Upper lobe of left lung (tissue), 4 donors: ENCODE data around the gene SCFD2.

Experiments used
- POLR2A ChIP-seq, 4 donors: fragments of 450-650 bp; IDR thresholded peaks; one replicate each; pipeline ENCODE4 v1.5.1; 2016 to 2017; ENCODE audit warnings: antibody characterized with exemption in 4 of 4, mild to moderate bottlenecking in 2 of 4
- POLR2AphosphoS5 ChIP-seq, 2 donors: sonication (generic); formaldehyde crosslinking; IDR thresholded peaks; one replicate each; pipeline ENCODE4 v1.5.1; 2017; ENCODE audit warnings: antibody characterized with exemption in 2 of 2
- TF ChIP-seq, protein P1 (sequence below), 6 experiments: fragments of 450-650 bp in 4 of 6; fragments of 200-600 bp in 2 of 6; sonication (generic) in 2 of 6; IDR thresholded peaks; one replicate each; pipeline ENCODE4 v1.5.1; 2016 to 2019; ENCODE audit warnings: antibody characterized with exemption in 6 of 6

DNA sequence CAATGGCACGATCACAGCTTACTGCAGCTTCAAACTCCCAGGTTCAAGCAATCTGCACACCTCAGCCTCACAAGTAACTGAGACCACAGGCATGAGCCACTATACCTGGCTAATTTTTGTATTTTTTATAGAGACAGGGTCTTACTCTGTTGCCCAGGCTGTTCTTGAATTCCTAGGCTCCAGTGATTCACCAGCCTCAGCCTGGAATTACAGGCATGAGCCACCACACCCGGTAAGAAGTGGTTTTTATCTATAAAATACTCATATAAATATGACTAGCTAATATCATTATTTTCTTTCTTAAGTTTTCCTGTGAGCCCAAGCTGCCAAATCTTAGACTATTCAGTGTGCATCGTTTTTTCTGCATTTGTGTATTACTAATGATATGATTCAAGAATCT lies 4.4 kb downstream of the SCFD2 start:
- TF ChIP-seq, protein P1, sequence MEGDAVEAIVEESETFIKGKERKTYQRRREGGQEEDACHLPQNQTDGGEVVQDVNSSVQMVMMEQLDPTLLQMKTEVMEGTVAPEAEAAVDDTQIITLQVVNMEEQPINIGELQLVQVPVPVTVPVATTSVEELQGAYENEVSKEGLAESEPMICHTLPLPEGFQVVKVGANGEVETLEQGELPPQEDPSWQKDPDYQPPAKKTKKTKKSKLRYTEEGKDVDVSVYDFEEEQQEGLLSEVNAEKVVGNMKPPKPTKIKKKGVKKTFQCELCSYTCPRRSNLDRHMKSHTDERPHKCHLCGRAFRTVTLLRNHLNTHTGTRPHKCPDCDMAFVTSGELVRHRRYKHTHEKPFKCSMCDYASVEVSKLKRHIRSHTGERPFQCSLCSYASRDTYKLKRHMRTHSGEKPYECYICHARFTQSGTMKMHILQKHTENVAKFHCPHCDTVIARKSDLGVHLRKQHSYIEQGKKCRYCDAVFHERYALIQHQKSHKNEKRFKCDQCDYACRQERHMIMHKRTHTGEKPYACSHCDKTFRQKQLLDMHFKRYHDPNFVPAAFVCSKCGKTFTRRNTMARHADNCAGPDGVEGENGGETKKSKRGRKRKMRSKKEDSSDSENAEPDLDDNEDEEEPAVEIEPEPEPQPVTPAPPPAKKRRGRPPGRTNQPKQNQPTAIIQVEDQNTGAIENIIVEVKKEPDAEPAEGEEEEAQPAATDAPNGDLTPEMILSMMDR (IDR thresholded peaks at IDR 0.05) = no peak
- TF ChIP-seq POLR2A (IDR thresholded peaks at IDR 0.05) (no peak), POLR2AphosphoS5 (IDR thresholded peaks at IDR 0.05) (no peak)
